CD14-positive monocyte (primary cell): ENCODE data around the gene RSPH1. TPM values are rescaled to one million over a fixed set of nuclear protein-coding genes. Genes with fewer than 3 reads are reported as not detected.

Source experiments
- DNase-seq, 3 donors: peaks; one replicate each; pipeline ENCODE4 v3.0.0-alpha.2; 2011 to 2022
- H2AFZ ChIP-seq: 2 replicates; pipeline ENCODE4 v1.6.0; 2012; ENCODE audit warnings: mild to moderate bottlenecking, low read depth, low read length, inconsistent platforms; ENCODE audit not compliant: insufficient read depth, poor library complexity, severe bottlenecking
- H3K27ac ChIP-seq, 2 donors: 1 replicate in 1 of 2; 2 replicates in 1 of 2; pipeline ENCODE4 v1.5.1; 2012 to 2013; ENCODE audit warnings: low read length in 2 of 2, control low read depth in 1 of 2, inconsistent platforms in 1 of 2, low read depth in 1 of 2, mild to moderate bottlenecking in 1 of 2
- H3K27me3 ChIP-seq, 2 donors: one replicate each; pipeline versions ENCODE4 v1.6.0 to v1.6.1; 2011 to 2013; ENCODE audit warnings: low read length in 2 of 2; ENCODE audit not compliant: control insufficient read depth in 2 of 2, insufficient read depth in 2 of 2
- H3K36me3 ChIP-seq, 2 donors: replicated peaks in 1 of 2; 1 replicate in 1 of 2; 2 replicates in 1 of 2; pipeline versions ENCODE4 v1.5.1 to v1.6.1; 2012 to 2013; ENCODE audit warnings: low read length in 2 of 2, control low read depth in 1 of 2, inconsistent platforms in 1 of 2, mild to moderate bottlenecking in 1 of 2; ENCODE audit not compliant: insufficient read depth in 2 of 2, control insufficient read depth in 1 of 2
- H3K4me1 ChIP-seq, 2 donors: 1 replicate in 1 of 2; 2 replicates in 1 of 2; pipeline versions ENCODE4 v1.5.1 to v1.6.1; 2012 to 2013; ENCODE audit warnings: low read length in 2 of 2, control low read depth in 1 of 2, inconsistent platforms in 1 of 2, mild to moderate bottlenecking in 1 of 2, moderate library complexity in 1 of 2; ENCODE audit not compliant: insufficient read depth in 2 of 2, control insufficient read depth in 1 of 2
- H3K4me2 ChIP-seq: replicated peaks from 2 replicates; pipeline ENCODE3; 2012; ENCODE audit warnings: low read length, moderate library complexity, mild to moderate bottlenecking; ENCODE audit not compliant: poor library complexity, severe bottlenecking; ENCODE audit errors: extremely low read depth
- H3K4me3 ChIP-seq, 3 experiments: fragments of 200-600 bp in 1 of 3; sonication (generic) in 1 of 3; replicated peaks in 1 of 3; 1 replicate in 2 of 3; 2 replicates in 1 of 3; pipeline ENCODE4 v1.5.1; 2011 to 2013; ENCODE audit warnings: low read length in 3 of 3, mild to moderate bottlenecking in 3 of 3, control low read depth in 2 of 3, low read depth in 2 of 3, inconsistent platforms in 1 of 3, moderate library complexity in 1 of 3
- H3K79me2 ChIP-seq: 2 replicates; pipeline ENCODE4 v1.6.0; 2012; ENCODE audit warnings: mild to moderate bottlenecking, control low read depth, inconsistent platforms, low read length, moderate library complexity; ENCODE audit not compliant: insufficient read depth
- H3K9ac ChIP-seq: 2 replicates; pipeline ENCODE4 v1.6.0; 2017; ENCODE audit warnings: low read length, mild to moderate bottlenecking; ENCODE audit not compliant: insufficient read depth, poor library complexity, severe bottlenecking
- H3K9me3 ChIP-seq, 2 donors: replicated peaks in 1 of 2; 1 replicate in 1 of 2; 2 replicates in 1 of 2; pipeline versions ENCODE4 v1.5.1 to v1.6.1; 2012 to 2013; ENCODE audit warnings: low read length in 2 of 2, control low read depth in 1 of 2; ENCODE audit not compliant: control insufficient read depth in 1 of 2, insufficient read depth in 1 of 2
- H4K20me1 ChIP-seq: 2 replicates; pipeline ENCODE4 v1.6.0; 2012; ENCODE audit warnings: mild to moderate bottlenecking, low read length, control low read depth, moderate library complexity; ENCODE audit not compliant: insufficient read depth
- H3K27ac Mint-ChIP-seq, 7 donors: one replicate each; pipeline ENCODE4 v1.8.0; 2020; ENCODE audit warnings: mild to moderate bottlenecking in 7 of 7, mixed read lengths in 7 of 7, moderate library complexity in 6 of 7, inconsistent platforms in 2 of 7
- H3K27me3 Mint-ChIP-seq, 3 donors: one replicate each; pipeline ENCODE4 v1.8.0; 2021 to 2022; ENCODE audit warnings: low read depth in 3 of 3, mild to moderate bottlenecking in 3 of 3, mixed read lengths in 3 of 3, moderate library complexity in 3 of 3, inconsistent platforms in 1 of 3
- H3K36me3 Mint-ChIP-seq, 2 donors: one replicate each; pipeline ENCODE4 v1.8.0; 2020; ENCODE audit warnings: mixed read lengths in 2 of 2, inconsistent platforms in 1 of 2, mild to moderate bottlenecking in 1 of 2
- H3K4me1 Mint-ChIP-seq: one replicate; pipeline ENCODE4 v1.8.0; 2020; ENCODE audit warnings: mild to moderate bottlenecking, mixed read lengths
- H3K4me3 Mint-ChIP-seq, 2 donors: one replicate each; pipeline ENCODE4 v1.8.0; 2020; ENCODE audit warnings: mild to moderate bottlenecking in 2 of 2, mixed read lengths in 2 of 2, moderate library complexity in 1 of 2
- H3K9me3 Mint-ChIP-seq, 7 donors: one replicate each; pipeline ENCODE4 v1.8.0; 2020 to 2022; ENCODE audit warnings: mixed read lengths in 7 of 7, mild to moderate bottlenecking in 6 of 7, moderate library complexity in 6 of 7, inconsistent platforms in 2 of 7
- CTCF ChIP-seq: fragments of 200-600 bp; IDR thresholded peaks from one replicate; pipeline ENCODE4 v1.8.0; 2022; ENCODE audit warnings: antibody characterized with exemption, mild to moderate bottlenecking
- WGBS: methylation state at CpG from one replicate; pipeline ENCODE4 v1.1.5; 2013; ENCODE audit warnings: missing lambda C conversion rate; ENCODE audit not compliant: insufficient coverage; 5-methylcytosine and 5-hydroxymethylcytosine counted together
- intact Hi-C, 2 donors: fragments of 100-400 bp; cut with micrococcal nuclease; formaldehyde crosslinking; loops; one replicate each; pipeline versions ENCODE4 v1.15.0 to v1.15.1; 2023
- polyA plus RNA-seq, 3 donors: library from polyadenylated mRNA; depleted of rRNA in 1 of 3; unstranded in 2 of 3; stranded (reverse) in 1 of 3; fragments of 300-500 nt in 2 of 3; fragments of >200 nt in 1 of 3; fragmentation: Illumina TruSeq in 2 of 3; gene quantifications; 1 replicate in 2 of 3; 2 replicates in 1 of 3; pipeline ENCODE4 v1.2.3, GENCODE V29; 2012 to 2021

RSPH1 gene
- polyA plus RNA-seq, 3 donors: 0.03 TPM; not detected in 2

DNA sequence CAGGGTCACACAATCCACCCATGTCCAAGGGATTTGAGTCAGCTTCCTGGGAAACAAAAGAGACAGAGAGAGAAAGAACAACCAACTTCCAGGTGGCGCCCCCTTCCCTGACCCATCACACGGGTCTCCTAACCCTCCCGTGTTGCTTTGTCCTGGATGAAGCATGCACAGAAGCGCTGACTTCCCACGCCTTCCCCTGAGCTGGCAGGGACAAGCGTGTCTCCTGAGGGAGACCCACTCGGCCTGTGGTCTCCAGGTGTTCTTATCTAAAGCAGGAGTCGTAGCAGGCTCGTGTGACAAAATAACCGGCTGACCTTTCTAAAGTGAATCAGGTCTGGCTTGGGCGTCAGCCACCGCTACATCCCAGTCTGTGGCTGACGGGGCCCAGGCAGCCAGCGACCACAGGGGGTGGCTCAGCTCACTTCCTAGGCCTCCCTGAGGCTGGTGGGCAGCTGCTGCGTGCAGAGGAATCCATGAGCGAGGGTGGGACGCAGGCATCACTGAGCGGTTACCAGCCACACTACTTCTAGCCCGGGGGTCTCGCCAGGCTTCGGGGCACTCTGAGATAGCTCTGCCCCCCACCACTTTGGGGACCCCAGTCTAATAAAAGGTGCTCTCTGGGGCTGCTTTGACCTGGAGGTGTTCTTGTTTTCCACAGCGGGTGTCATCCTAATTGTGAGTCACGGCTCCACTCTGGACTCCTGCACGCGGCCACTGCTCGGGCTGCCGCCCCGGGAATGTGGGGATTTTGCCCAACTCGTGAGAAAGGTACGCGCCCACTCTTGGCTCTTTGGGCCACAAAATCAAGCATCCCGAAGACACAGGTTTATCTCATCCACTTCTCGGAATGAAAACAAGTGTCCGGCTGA is 51.9 kb downstream of the RSPH1 start:
- no peak overlapping the region for H3K4me3 ChIP-seq
- H4K20me1 ChIP-seq: no peaks in the 10 kb centered on the region
- H3K4me1 ChIP-seq: no peaks in the 10 kb centered on the region
- H3K9ac ChIP-seq: no peak overlapping the region
- intact Hi-C loops: loop anchor here in 1 of 2 donors (10.0 kb wide), 1 partner anchor 299 kb away; no protein-coding TSS in a partner anchor
- H3K27ac Mint-ChIP-seq: no peak overlapping the region
- WGBS: 89% methylated on average over 32 of the region's 34 CpGs
- no peak for DNase-seq
- no peaks in the 10 kb centered on the region for H3K4me1 Mint-ChIP-seq
- TF ChIP-seq CTCF: no peak
- H2AFZ ChIP-seq: no peak overlapping the region
- H3K36me3 ChIP-seq: no peaks in the 10 kb centered on the region
- H3K36me3 Mint-ChIP-seq: no peaks in the 10 kb centered on the region
- no peaks in the 10 kb centered on the region for H3K27me3 ChIP-seq
- peaks cover 0 to 3% (median 1%) of the 10 kb centered on the region in 3 donors for H3K27me3 Mint-ChIP-seq
- H3K9me3 Mint-ChIP-seq: no peaks in the 10 kb centered on the region
- no peak overlapping the region for H3K4me3 Mint-ChIP-seq
- no peaks in the 10 kb centered on the region for H3K9me3 ChIP-seq
- no peak overlapping the region for H3K4me2 ChIP-seq
- H3K27ac ChIP-seq: no peak overlapping the region
- H3K79me2 ChIP-seq: no peaks in the 10 kb centered on the region

GRCh38 chr21:42443181-42443785 is 52.7 kb downstream of the RSPH1 start:
- 98% methylated on average over 10 of the region's 15 CpGs for WGBS
- no peak for TF ChIP-seq CTCF
- Histone ChIP-seq H4K20me1 (no peaks in the 10 kb centered on the region), H3K27me3 (no peaks in the 10 kb centered on the region), H2AFZ (no peak overlapping the region), H3K9ac (no peak overlapping the region), H3K36me3 (no peaks in the 10 kb centered on the region), H3K4me1 (no peaks in the 10 kb centered on the region), H3K4me3 (no peak overlapping the region), H3K27ac (no peak overlapping the region), H3K79me2 (no peaks in the 10 kb centered on the region), H3K4me2 (no peak overlapping the region), H3K9me3 (no peaks in the 10 kb centered on the region)
- H3K36me3 Mint-ChIP-seq: no peaks in the 10 kb centered on the region
- H3K4me3 Mint-ChIP-seq: no peak overlapping the region
- H3K27me3 Mint-ChIP-seq: peaks cover 0 to 3% (median 1%) of the 10 kb centered on the region in 3 donors
- DNase-seq: no peak
- H3K4me1 Mint-ChIP-seq: no peaks in the 10 kb centered on the region
- intact Hi-C loops: loop anchor here in 1 of 2 donors (10.0 kb wide), 1 partner anchor 298 kb away; no protein-coding TSS in a partner anchor
- no peak overlapping the region for H3K27ac Mint-ChIP-seq
- H3K9me3 Mint-ChIP-seq: no peaks in the 10 kb centered on the region
